HepG2 (cell line): ENCODE results near the gene LRBA.

Experiments
- CREB1 ChIP-seq, 2 experiments: fragments of 450-650 bp in 1 of 2; IDR thresholded peaks; 2 replicates each; pipeline ENCODE4 v1.6.1; 2016 to 2017; ENCODE audit warnings: control low read depth in 1 of 2, mild to moderate bottlenecking in 1 of 2, missing compliant biosample characterization in 1 of 2, missing genetic modification characterization in 1 of 2
- MAX ChIP-seq: IDR thresholded peaks from 2 replicates; pipeline ENCODE4 v1.6.1; 2012; ENCODE audit warnings: inconsistent platforms
- ZNF276 ChIP-seq: sonication (generic); formaldehyde crosslinking; IDR thresholded peaks from 2 replicates; pipeline ENCODE4 v1.4.0; 2020; ENCODE audit warnings: mild to moderate bottlenecking, low read depth, missing genetic modification reagents
- ZNF280B ChIP-seq: sonication (generic); formaldehyde crosslinking; IDR thresholded peaks from 2 replicates; pipeline ENCODE4 v1.5.0; 2020; ENCODE audit warnings: missing genetic modification reagents, mild to moderate bottlenecking, borderline replicate concordance
- ZNF292 ChIP-seq: sonication (generic); formaldehyde crosslinking; IDR thresholded peaks from 2 replicates; pipeline ENCODE4 v1.8.1; 2022; ENCODE audit warnings: mild to moderate bottlenecking, low read depth, missing genetic modification reagents, borderline replicate concordance

GRCh38 chr4:150357829-150358228, 657.3 kb downstream of the LRBA start:
- TF ChIP-seq ZNF292 (CRISPR knock-in tag) = no peak
- TF ChIP-seq MAX = no peak
- no peak for TF ChIP-seq CREB1 (IDR thresholded peaks at IDR 0.05)
- no peak for TF ChIP-seq CREB1 (CRISPR knock-in tag; IDR thresholded peaks at IDR 0.05)
- TF ChIP-seq ZNF280B (CRISPR knock-in tag) = no peak
- TF ChIP-seq ZNF276 (CRISPR knock-in tag) = no peak
